ENCODE measurements around the gene ISCA1. TPM values are rescaled to one million over a fixed set of nuclear protein-coding genes. Genes with fewer than 3 reads are reported as not detected.
"Not testable (repeated sequence)": the region's sequence is repeated elsewhere in the genome, so short reads cannot be mapped to it uniquely, and the experiment has no call there.

Gene ISCA1
- total RNA-seq: 22.1 and 23.9 TPM in 2 replicates

GRCh38 chr9:86282077-86282978 lies at the start of gene ISCA1:
ISCA1 (minus strand) TSS chr9:86282538; CDS start chr9:86282458, 80 bp downstream.
- intact Hi-C loops (cut with micrococcal nuclease): loop anchor here (1.0 to 10.0 kb wide), 5 partner anchors 21 to 1692 kb away; partner anchors contain the start of genes CDK20, NAA35 and TUT7

- intact Hi-C loops (cut with micrococcal nuclease): no loop called here
Measured at GRCh38 chr9:86330186-86330585, 47.8 kb upstream of the ISCA1 start.

GRCh38 chr9:86329649-86330048 lies 47.3 kb upstream of the ISCA1 start:
- intact Hi-C loops (cut with micrococcal nuclease): no loop called here

GRCh38 chr9:86328156-86328555 lies 45.8 kb upstream of the ISCA1 start:
- intact Hi-C loops (cut with micrococcal nuclease): no loop called here

- intact Hi-C loops (cut with micrococcal nuclease): no loop called here
Measured at GRCh38 chr9:86326536-86326935, 44.2 kb upstream of the ISCA1 start.

GRCh38 chr9:86324901-86325300 lies 42.6 kb upstream of the ISCA1 start:
- intact Hi-C loops (cut with micrococcal nuclease): no loop called here

GRCh38 chr9:86324308-86324707 lies 42.0 kb upstream of the ISCA1 start:
- intact Hi-C loops (cut with micrococcal nuclease): no loop called here

- intact Hi-C loops (cut with micrococcal nuclease): no loop called here
Measured at GRCh38 chr9:86322973-86323644, 40.8 kb upstream of the ISCA1 start.

- intact Hi-C loops (cut with micrococcal nuclease): no loop called here
Measured at GRCh38 chr9:86321373-86321772, 39.0 kb upstream of the ISCA1 start.

- intact Hi-C loops (cut with micrococcal nuclease): no loop called here
Measured at GRCh38 chr9:86318187-86318586, 35.8 kb upstream of the ISCA1 start.

GRCh38 chr9:86315078-86315477 lies 32.7 kb upstream of the ISCA1 start:
- intact Hi-C loops (cut with micrococcal nuclease): no loop called here

GRCh38 chr9:86312959-86313358 lies 30.6 kb upstream of the ISCA1 start:
- intact Hi-C loops (cut with micrococcal nuclease): not testable (repeated sequence)

- intact Hi-C loops (cut with micrococcal nuclease): no loop called here
Measured at GRCh38 chr9:86308687-86309086, 26.3 kb upstream of the ISCA1 start.

- intact Hi-C loops (cut with micrococcal nuclease): loop anchor here (5.0 kb wide), 1 partner anchor 48 kb away; the partner anchor contains the start of gene TUT7
Measured at GRCh38 chr9:86304236-86304730, 21.9 kb upstream of the ISCA1 start.

- intact Hi-C loops (cut with micrococcal nuclease): loop anchor here (1.0 to 5.0 kb wide), 2 partner anchors 21 to 49 kb away; partner anchors contain the start of genes ISCA1 and TUT7
Measured at GRCh38 chr9:86303316-86303975, 21.1 kb upstream of the ISCA1 start.

- intact Hi-C loops (cut with micrococcal nuclease): loop anchor here (5.0 kb wide), 1 partner anchor 51 kb away; the partner anchor contains the start of gene TUT7
Measured at GRCh38 chr9:86301686-86302085, 19.3 kb upstream of the ISCA1 start.

GRCh38 chr9:86300701-86301100 lies 18.4 kb upstream of the ISCA1 start:
- intact Hi-C loops (cut with micrococcal nuclease): loop anchor here (5.0 kb wide), 1 partner anchor 52 kb away; the partner anchor contains the start of gene TUT7

GRCh38 chr9:86298873-86299272 lies 16.5 kb upstream of the ISCA1 start:
- intact Hi-C loops (cut with micrococcal nuclease): no loop called here

- intact Hi-C loops (cut with micrococcal nuclease): not testable (repeated sequence)
Measured at GRCh38 chr9:86290341-86290740, 8.0 kb upstream of the ISCA1 start.

GRCh38 chr9:86288499-86289198 lies 6.3 kb upstream of the ISCA1 start:
- intact Hi-C loops (cut with micrococcal nuclease): loop anchor here (10.0 kb wide), 1 partner anchor 1686 kb away; the partner anchor contains the start of gene CDK20

Data from T-helper 2 cell treated with Interferon-gamma antibody and Interleukin-4, amounts not matched to agents 100 ng/mL and 5 ng/mL, for 36 hours (primary cell).